GM18526 (cell line): Measurements from ENCODE around the gene DUSP8.
"Not testable (repeated sequence)": the region's sequence is repeated elsewhere in the genome, so short reads cannot be mapped to it uniquely, and the experiment has no call there.

Experiments used
- POLR2A ChIP-seq: IDR thresholded peaks from 3 replicates; pipeline ENCODE4 v1.6.1; 2011; ENCODE audit not compliant: insufficient read length; ENCODE audit errors: extremely low read depth

The DUSP8 gene

GRCh38 chr11:1572197-1573076, at the start of gene DUSP8:
DUSP8 (minus strand) TSS chr11:1572271; CDS start chr11:1565826, 6,445 bp downstream.
- no peak for TF ChIP-seq POLR2A

GRCh38 chr11:1619449-1619848, 47.4 kb upstream of the DUSP8 start:
- no peak for TF ChIP-seq POLR2A

GRCh38 chr11:1618231-1618630, 46.2 kb upstream of the DUSP8 start:
- TF ChIP-seq POLR2A = no peak

- no peak for TF ChIP-seq POLR2A
Measured at GRCh38 chr11:1608363-1608762, 36.3 kb upstream of the DUSP8 start, which contains the start of gene KRTAP5-3. KRTAP5-3 (minus strand) TSS chr11:1608463; CDS start chr11:1608385, 78 bp downstream.

GRCh38 chr11:1604711-1605110, 32.6 kb upstream of the DUSP8 start:
- no peak for TF ChIP-seq POLR2A

GRCh38 chr11:1604181-1604580, 32.1 kb upstream of the DUSP8 start:
- no peak for TF ChIP-seq POLR2A

- TF ChIP-seq POLR2A = no peak
Measured at GRCh38 chr11:1603629-1604028, 31.6 kb upstream of the DUSP8 start.

- TF ChIP-seq POLR2A = no peak
Measured at GRCh38 chr11:1600626-1601025, 28.6 kb upstream of the DUSP8 start.

GRCh38 chr11:1598816-1599215, 26.7 kb upstream of the DUSP8 start:
- no peak for TF ChIP-seq POLR2A

GRCh38 chr11:1597994-1598380, 25.9 kb upstream of the DUSP8 start, which contains the start of gene KRTAP5-2:
KRTAP5-2 (minus strand) TSS chr11:1598294; CDS start chr11:1598250, 44 bp downstream.
- no peak for TF ChIP-seq POLR2A

GRCh38 chr11:1597331-1597993, 25.4 kb upstream of the DUSP8 start:
- TF ChIP-seq POLR2A = no peak

- TF ChIP-seq POLR2A = no peak
Measured at GRCh38 chr11:1592628-1593027, 20.6 kb upstream of the DUSP8 start.

- no peak for TF ChIP-seq POLR2A
Measured at GRCh38 chr11:1589996-1590395, 17.9 kb upstream of the DUSP8 start.

GRCh38 chr11:1586699-1587098, 14.6 kb upstream of the DUSP8 start:
- TF ChIP-seq POLR2A = no peak

- not testable (repeated sequence) for TF ChIP-seq POLR2A
Measured at GRCh38 chr11:1584661-1585370, 12.7 kb upstream of the DUSP8 start, which contains the start of gene KRTAP5-1. KRTAP5-1 (minus strand) TSS chr11:1585283; CDS start chr11:1585249, 34 bp downstream.
